ENCODE measurements around the gene TCTN1.

TCTN1 gene

GRCh38 chr12:110619534-110619953, 5.6 kb downstream of the TCTN1 start:
- no peak overlapping the region for H3K4me3 ChIP-seq (ENCODE audit: control insufficient read depth, low read depth, low read length)
- TF ChIP-seq, protein P1, sequence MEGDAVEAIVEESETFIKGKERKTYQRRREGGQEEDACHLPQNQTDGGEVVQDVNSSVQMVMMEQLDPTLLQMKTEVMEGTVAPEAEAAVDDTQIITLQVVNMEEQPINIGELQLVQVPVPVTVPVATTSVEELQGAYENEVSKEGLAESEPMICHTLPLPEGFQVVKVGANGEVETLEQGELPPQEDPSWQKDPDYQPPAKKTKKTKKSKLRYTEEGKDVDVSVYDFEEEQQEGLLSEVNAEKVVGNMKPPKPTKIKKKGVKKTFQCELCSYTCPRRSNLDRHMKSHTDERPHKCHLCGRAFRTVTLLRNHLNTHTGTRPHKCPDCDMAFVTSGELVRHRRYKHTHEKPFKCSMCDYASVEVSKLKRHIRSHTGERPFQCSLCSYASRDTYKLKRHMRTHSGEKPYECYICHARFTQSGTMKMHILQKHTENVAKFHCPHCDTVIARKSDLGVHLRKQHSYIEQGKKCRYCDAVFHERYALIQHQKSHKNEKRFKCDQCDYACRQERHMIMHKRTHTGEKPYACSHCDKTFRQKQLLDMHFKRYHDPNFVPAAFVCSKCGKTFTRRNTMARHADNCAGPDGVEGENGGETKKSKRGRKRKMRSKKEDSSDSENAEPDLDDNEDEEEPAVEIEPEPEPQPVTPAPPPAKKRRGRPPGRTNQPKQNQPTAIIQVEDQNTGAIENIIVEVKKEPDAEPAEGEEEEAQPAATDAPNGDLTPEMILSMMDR (conservative IDR thresholded peaks at IDR 0.05; ENCODE audit: control insufficient read depth, insufficient read depth, low read depth, low read length): no peak
- DNase-seq (ENCODE audit: low read depth): peak; percentile 28

DNA sequence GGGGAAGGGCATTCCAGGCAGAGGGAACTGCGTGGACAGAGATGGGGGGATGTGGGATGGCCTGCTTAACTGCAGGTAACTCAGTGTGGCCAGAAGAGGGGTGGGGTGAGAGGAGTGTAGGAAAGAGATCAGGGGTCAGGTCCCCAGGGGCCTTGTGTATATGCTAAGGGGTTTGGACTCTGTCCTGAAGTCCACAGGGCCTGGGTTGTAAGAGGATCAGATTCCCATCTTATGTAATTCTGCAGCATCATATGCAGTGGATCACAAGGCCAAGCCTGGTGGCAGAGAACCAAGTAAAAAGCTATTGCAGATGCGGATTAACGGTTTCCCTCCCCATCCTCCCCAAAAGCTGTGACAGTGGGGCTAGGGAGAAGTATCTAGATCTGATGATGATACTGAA, 8.7 kb downstream of the TCTN1 start:
- TF ChIP-seq, protein P1 (conservative IDR thresholded peaks at IDR 0.05; ENCODE audit: control insufficient read depth, insufficient read depth, low read depth, low read length): no peak
- DNase-seq (ENCODE audit: low read depth): peak; percentile 7

DNA sequence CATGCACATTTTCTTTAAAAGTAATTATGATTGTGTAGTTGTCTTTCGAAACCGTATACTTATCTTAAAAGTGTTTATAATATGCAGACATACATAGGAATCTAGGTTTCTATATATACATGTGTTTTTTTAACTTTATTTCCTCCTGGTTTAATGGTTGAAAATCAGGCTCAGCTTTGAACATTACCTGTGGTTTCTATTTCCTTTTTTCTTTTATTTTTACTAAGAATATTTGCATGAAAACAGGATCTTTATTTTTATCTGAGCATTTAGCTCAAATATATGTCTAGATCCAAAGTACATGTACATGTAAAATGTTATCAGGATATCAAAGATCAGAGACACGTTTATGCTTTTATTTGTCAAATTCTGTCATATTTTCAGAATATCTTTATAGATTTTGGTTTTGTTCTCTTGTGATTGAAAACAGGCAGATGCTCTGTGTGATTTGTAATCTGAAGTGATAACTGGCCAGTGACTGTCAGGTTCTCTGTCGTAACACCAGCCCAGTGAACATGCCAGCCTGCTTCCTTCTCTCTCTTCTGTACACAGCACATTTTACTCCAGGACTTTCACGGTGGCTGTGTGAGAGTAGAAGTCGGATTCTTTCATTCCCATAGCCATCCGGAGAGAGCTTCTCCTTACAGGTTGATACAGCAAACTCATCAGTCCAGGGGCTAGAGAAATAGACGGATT, 13.7 kb downstream of the TCTN1 start:
- TF ChIP-seq, protein P1 (conservative IDR thresholded peaks at IDR 0.05; ENCODE audit: control insufficient read depth, insufficient read depth, low read depth, low read length): no peak
- H3K4me3 ChIP-seq (ENCODE audit: control insufficient read depth, low read depth, low read length): no peak overlapping the region
- no peak for DNase-seq (ENCODE audit: low read depth)

More for the DNA sequence above, 8.7 kb downstream of the TCTN1 start:
- no peak overlapping the region for H3K4me3 ChIP-seq (ENCODE audit: control insufficient read depth, low read depth, low read length)

DNA sequence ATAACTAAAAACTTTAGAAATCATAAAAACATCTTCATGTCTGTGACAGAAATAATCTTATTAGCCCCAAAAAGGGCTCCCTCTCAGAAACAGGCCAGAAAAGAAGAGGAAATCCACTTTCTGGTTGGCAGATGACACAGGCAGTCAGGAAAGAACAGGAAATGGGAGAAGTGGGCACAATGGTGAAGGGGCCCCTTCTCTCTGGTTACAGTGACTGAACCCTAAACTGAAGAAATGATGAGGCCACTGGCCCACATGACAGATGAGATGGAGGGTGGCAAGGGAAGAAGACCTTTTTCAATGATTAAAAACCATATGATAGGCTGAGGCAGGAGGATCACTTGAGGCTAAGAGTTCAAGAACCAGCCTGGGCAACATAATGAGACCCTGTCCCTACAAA, 21.1 kb downstream of the TCTN1 start:
- H3K4me3 ChIP-seq (ENCODE audit: control insufficient read depth, low read depth, low read length): no peak overlapping the region
- DNase-seq (ENCODE audit: low read depth): no peak
- TF ChIP-seq, protein P1 (conservative IDR thresholded peaks at IDR 0.05; ENCODE audit: control insufficient read depth, insufficient read depth, low read depth, low read length): no peak

DNA sequence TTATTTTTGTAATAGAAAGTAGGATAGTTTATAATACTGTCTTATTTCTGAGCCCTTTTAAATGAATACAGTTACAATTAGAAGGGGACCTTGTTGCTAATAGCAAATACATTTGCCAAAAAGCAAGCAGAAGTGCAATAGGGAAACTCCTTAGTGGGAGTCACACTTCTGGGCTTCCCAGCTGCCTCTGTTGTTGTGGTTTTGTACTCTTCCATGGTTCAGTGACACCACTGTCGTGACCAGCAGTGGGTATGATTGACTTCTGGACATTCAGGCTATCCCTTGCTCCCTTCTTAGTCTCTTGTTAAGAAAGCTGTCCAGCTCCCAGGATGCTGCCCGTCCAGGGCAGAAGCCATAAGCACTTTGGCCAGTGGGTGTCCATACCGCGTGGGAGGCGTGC, 22.6 kb downstream of the TCTN1 start:
- no peak for DNase-seq (ENCODE audit: low read depth)
- no peak overlapping the region for H3K4me3 ChIP-seq (ENCODE audit: control insufficient read depth, low read depth, low read length)
- TF ChIP-seq, protein P1 (conservative IDR thresholded peaks at IDR 0.05; ENCODE audit: control insufficient read depth, insufficient read depth, low read depth, low read length): no peak

- peak; percentile 4 for DNase-seq (ENCODE audit: low read depth)
- TF ChIP-seq, protein P1 (conservative IDR thresholded peaks at IDR 0.05; ENCODE audit: control insufficient read depth, insufficient read depth, low read depth, low read length): no peak
- H3K4me3 ChIP-seq (ENCODE audit: control insufficient read depth, low read depth, low read length): no peak overlapping the region
These were observed 24.0 kb downstream of the TCTN1 start for GRCh38 chr12:110637869-110638441.
